WERI-Rb-1 (cell line): Measurements from ENCODE around the gene BOD1.
A peak's percentile ranks its signal among the peaks of the same experiment; 100 is the strongest.

ENCODE experiments used
- DNase-seq: peaks from one replicate; pipeline ENCODE4 v3.0.0-alpha.2; 2020
- H3K27ac ChIP-seq: fragments of 250-450 bp; sonication (Bioruptor Pico); 2 replicates; pipeline ENCODE4 v1.5.1; 2020; ENCODE audit warnings: mild to moderate bottlenecking, moderate library complexity
- H3K27me3 ChIP-seq: fragments of 250-450 bp; sonication (Bioruptor Pico); 2 replicates; pipeline ENCODE4 v1.5.1; 2021; ENCODE audit warnings: mild to moderate bottlenecking, low read depth, moderate library complexity; ENCODE audit not compliant: insufficient read depth, severe bottlenecking
- H3K36me3 ChIP-seq: fragments of 250-450 bp; sonication (Bioruptor Pico); 2 replicates; pipeline ENCODE4 v1.5.1; 2020; ENCODE audit warnings: mild to moderate bottlenecking, moderate library complexity
- H3K4me3 ChIP-seq: 2 replicates; pipeline ENCODE4 v1.5.1; 2011; ENCODE audit warnings: low read depth, mild to moderate bottlenecking, control low read depth, low read length
- H3K9me3 ChIP-seq: fragments of 250-450 bp; sonication (Bioruptor Pico); 2 replicates; pipeline ENCODE4 v1.5.1; 2021; ENCODE audit warnings: mild to moderate bottlenecking, moderate library complexity; ENCODE audit not compliant: severe bottlenecking
- TF ChIP-seq, protein P1 (sequence below): IDR thresholded peaks from 2 replicates; pipeline ENCODE4 v1.5.1; 2011; ENCODE audit warnings: low read depth, mild to moderate bottlenecking, control low read depth, inconsistent platforms, low read length

BOD1 gene

GRCh38 chr5:173573126-173573960 lies 43.1 kb downstream of the BOD1 start:
- TF ChIP-seq, protein P1, sequence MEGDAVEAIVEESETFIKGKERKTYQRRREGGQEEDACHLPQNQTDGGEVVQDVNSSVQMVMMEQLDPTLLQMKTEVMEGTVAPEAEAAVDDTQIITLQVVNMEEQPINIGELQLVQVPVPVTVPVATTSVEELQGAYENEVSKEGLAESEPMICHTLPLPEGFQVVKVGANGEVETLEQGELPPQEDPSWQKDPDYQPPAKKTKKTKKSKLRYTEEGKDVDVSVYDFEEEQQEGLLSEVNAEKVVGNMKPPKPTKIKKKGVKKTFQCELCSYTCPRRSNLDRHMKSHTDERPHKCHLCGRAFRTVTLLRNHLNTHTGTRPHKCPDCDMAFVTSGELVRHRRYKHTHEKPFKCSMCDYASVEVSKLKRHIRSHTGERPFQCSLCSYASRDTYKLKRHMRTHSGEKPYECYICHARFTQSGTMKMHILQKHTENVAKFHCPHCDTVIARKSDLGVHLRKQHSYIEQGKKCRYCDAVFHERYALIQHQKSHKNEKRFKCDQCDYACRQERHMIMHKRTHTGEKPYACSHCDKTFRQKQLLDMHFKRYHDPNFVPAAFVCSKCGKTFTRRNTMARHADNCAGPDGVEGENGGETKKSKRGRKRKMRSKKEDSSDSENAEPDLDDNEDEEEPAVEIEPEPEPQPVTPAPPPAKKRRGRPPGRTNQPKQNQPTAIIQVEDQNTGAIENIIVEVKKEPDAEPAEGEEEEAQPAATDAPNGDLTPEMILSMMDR = peak; percentile 93
- Histone ChIP-seq H3K4me3 (no peak overlapping the region), H3K36me3 (no peaks in the 10 kb centered on the region), H3K9me3 (peaks cover 4% of the 10 kb centered on the region), H3K27ac (no peak overlapping the region), H3K27me3 (peaks cover 41% of the 10 kb centered on the region)
- DNase-seq = peak; percentile 77

- Histone ChIP-seq H3K36me3 (no peaks in the 10 kb centered on the region), H3K27ac (no peak overlapping the region), H3K9me3 (peaks cover 4% of the 10 kb centered on the region), H3K4me3 (no peak overlapping the region), H3K27me3 (peaks cover 40% of the 10 kb centered on the region)
- no peak for DNase-seq
- TF ChIP-seq, protein P1 = no peak
Observed at GRCh38 chr5:173572431-173573125, 43.9 kb downstream of the BOD1 start.

DNA sequence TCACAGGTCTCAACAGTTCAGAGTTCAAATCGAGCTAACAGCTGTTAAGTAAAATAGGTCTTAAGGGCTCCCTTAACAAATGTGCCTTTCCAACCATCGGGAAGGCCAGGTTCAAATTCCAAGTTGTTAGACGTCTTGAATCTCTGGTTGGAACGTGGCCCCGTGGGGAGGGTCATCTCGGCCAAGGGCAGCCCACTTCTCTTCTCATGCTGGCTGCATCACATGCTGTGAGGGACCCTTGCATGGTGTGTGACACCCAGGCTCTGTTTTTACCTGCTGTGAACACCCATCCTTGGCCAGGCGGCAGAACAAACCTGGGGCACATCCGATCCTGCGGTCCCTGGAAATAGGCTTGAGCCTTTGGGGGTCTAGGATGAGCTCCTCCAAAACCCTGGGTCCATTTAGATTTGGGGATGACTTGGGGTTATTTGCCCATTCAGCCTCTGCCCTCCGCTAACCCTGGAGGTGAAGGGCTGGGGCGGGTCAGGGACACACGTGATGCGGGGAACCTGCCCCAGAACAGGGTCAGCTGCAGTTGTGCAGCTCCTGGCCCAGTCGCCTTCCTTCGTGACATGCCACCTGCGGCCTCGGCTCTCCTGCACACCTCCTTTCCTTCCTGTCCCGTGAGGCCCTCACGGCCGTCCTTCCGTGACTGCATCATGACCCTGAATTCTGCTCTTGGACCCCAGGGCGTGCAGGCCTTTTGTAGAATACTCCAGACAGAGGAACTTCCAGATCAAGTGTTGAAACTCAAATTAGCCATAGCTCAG lies 45.9 kb downstream of the BOD1 start:
- DNase-seq = no peak
- Histone ChIP-seq H3K27ac (no peak overlapping the region), H3K27me3 (peaks cover 36% of the 10 kb centered on the region), H3K9me3 (peaks cover 4% of the 10 kb centered on the region), H3K4me3 (no peak overlapping the region), H3K36me3 (no peaks in the 10 kb centered on the region)
- TF ChIP-seq, protein P1 = no peak

DNA sequence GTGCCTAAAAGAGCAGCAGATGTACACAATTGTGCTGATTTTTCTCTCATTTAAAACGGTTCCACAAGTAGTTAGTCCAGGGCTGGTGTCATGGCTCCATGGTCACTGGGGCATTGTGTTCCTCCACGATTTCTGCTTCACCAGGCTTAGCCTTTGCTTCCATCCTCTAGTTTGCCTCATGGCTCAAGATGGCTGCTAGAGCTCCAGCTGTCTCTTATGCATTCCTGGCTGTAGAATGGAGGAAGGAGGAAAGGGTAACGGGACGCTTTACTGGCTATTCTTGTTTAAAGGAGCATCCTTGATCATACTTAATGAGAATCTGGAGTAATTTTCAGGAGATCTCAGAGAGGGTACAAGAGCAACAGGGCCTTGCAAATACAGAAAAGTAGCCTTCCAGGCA lies 47.7 kb downstream of the BOD1 start:
- Histone ChIP-seq H3K27me3 (peaks cover 40% of the 10 kb centered on the region), H3K27ac (no peak overlapping the region), H3K36me3 (no peaks in the 10 kb centered on the region), H3K4me3 (no peak overlapping the region), H3K9me3 (peaks cover 4% of the 10 kb centered on the region)
- no peak for DNase-seq
- TF ChIP-seq, protein P1 = no peak

GRCh38 chr5:173568128-173568527 lies 48.3 kb downstream of the BOD1 start:
- Histone ChIP-seq H3K27me3 (peaks cover 40% of the 10 kb centered on the region), H3K9me3 (peaks cover 4% of the 10 kb centered on the region), H3K4me3 (no peak overlapping the region), H3K27ac (no peak overlapping the region), H3K36me3 (no peaks in the 10 kb centered on the region)
- TF ChIP-seq, protein P1 = no peak
- DNase-seq = no peak
